ENCODE data around the gene TMEM107.

- TF ChIP-seq CTCF (IDR thresholded peaks at IDR 0.05): peak in 1 of 4 experiments; percentile 3
- TF ChIP-seq POLR2A (IDR thresholded peaks at IDR 0.05): peak; percentile 99
- peak; percentile 100 for TF ChIP-seq POLR2AphosphoS5 (IDR thresholded peaks at IDR 0.05)
- TF ChIP-seq EP300 (IDR thresholded peaks at IDR 0.05): peak; percentile 46
These were observed 23.9 kb downstream of the TMEM107 start, which contains the start of gene PER1 for GRCh38 chr17:8152112-8152775.
